ENCODE data around the gene HECTD4.

The HECTD4 gene

DNA sequence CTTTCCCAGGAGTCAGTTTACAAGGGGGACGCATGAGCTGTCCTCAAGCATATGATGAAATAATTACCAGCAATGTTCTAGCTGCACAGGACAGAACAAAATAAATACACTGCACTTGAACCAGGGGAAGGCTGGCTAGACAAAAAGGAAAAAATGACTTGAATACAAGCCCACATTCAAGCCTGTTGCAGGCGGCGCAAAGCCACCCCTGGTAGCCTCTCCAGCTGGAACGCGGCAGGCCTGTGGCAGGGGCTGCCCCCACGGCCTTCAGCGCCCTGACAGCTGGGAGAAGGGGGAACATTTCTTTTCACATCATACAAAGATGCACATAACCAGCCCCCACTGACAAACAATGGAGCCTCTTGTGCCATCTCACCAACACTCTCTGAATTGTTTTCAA is 199.7 kb downstream of the HECTD4 start:
- no peak overlapping the region for H3K4me3 ChIP-seq (ENCODE audit: low read length in 2 of 2)
- no peak overlapping the region for H2AK5ac ChIP-seq (ENCODE audit: low read depth, low read length)
- no peak overlapping the region for H3K4ac ChIP-seq (ENCODE audit: low read length)
- no peak overlapping the region for H3K18ac ChIP-seq (ENCODE audit: low read length)
- H2BK120ac ChIP-seq (ENCODE audit: low read depth, low read length) = no peak overlapping the region
- H3K23ac ChIP-seq (ENCODE audit: low read depth, low read length, poor library complexity) = no peak overlapping the region
- no peak overlapping the region for H4K91ac ChIP-seq (ENCODE audit: low read depth, low read length, poor library complexity)
- no peak overlapping the region for H3K4me2 ChIP-seq (ENCODE audit: insufficient read depth, low read length, poor library complexity, severe bottlenecking)
- no peak overlapping the region for H2BK15ac ChIP-seq (ENCODE audit: low read length)
- H3K9me3 ChIP-seq (replicated peaks in 1 of 2; ENCODE audit: control insufficient read depth in 2 of 2, insufficient read depth in 1 of 2, low read depth in 1 of 2, low read length in 2 of 2) = no peaks in the 10 kb centered on the region
- no CpG with 5 or more reads among the region's 7 CpGs for WGBS, 2 donors (ENCODE audit: extremely low coverage in 2 of 2, insufficient read length in 2 of 2, insufficient replicate concordance in 1 of 2)
- no peak overlapping the region for H3K27ac ChIP-seq (replicated peaks; ENCODE audit: low read length)
- H3K4me1 ChIP-seq (ENCODE audit: control insufficient read depth in 2 of 2, insufficient read depth in 1 of 2, low read depth in 1 of 2, low read length in 2 of 2) = peaks cover 2 to 17% of the 10 kb centered on the region in 2 donors
- H3K36me3 ChIP-seq (replicated peaks in 1 of 2; ENCODE audit: control insufficient read depth in 2 of 2, insufficient read depth in 2 of 2, low read length in 2 of 2) = peaks cover 17 to 70% of the 10 kb centered on the region in 2 donors
- H3K27me3 ChIP-seq (ENCODE audit: control insufficient read depth in 3 of 3, insufficient read depth in 3 of 3, low read depth in 1 of 3, low read length in 3 of 3) = no peaks in the 10 kb centered on the region
- H4K8ac ChIP-seq (ENCODE audit: low read depth, low read length) = no peak overlapping the region
- peak overlapping the region; percentile 37 for H2AFZ ChIP-seq (ENCODE audit: low read length)
- H2BK12ac ChIP-seq (ENCODE audit: low read length) = no peak overlapping the region
- H3K79me1 ChIP-seq (ENCODE audit: low read depth, low read length) = peaks cover 2% of the 10 kb centered on the region
- no peak overlapping the region for H3K9ac ChIP-seq (ENCODE audit: low read depth, low read length, poor library complexity)
- no peak overlapping the region for H3K14ac ChIP-seq (ENCODE audit: low read length)
- H2BK5ac ChIP-seq (ENCODE audit: low read length) = no peak overlapping the region
- DNase-seq (ENCODE audit: low spot score) = no peak

DNA sequence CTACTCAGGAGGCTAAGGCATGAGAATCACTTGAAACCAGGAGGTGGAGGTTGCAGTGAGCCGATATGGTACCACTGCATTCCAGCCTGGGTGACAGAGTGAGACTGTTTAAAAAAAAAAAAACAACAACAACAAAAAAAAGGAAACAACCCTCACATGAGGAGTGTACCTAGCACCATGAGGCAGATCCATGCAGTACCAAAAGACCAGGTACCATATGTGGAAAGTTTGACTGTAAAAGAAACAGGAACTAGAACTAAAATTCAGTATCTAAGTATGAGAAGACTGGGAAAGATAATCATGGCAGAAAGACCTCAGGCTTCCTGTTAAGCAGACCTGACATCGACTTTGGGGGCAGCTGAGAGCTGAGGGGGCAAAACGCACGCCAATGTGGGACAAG is 201.8 kb downstream of the HECTD4 start:
- Histone ChIP-seq H3K4me1 (ENCODE audit: control insufficient read depth in 2 of 2, insufficient read depth in 1 of 2, low read depth in 1 of 2, low read length in 2 of 2) (peaks cover 2 to 17% of the 10 kb centered on the region in 2 donors), H3K23ac (ENCODE audit: low read depth, low read length, poor library complexity) (no peak overlapping the region), H4K91ac (ENCODE audit: low read depth, low read length, poor library complexity) (no peak overlapping the region), H2BK120ac (ENCODE audit: low read depth, low read length) (no peak overlapping the region), H3K4ac (ENCODE audit: low read length) (no peak overlapping the region), H2AK5ac (ENCODE audit: low read depth, low read length) (no peak overlapping the region), H3K4me3 (ENCODE audit: low read length in 2 of 2) (no peak overlapping the region), H3K27ac (replicated peaks; ENCODE audit: low read length) (no peak overlapping the region), H2BK5ac (ENCODE audit: low read length) (no peak overlapping the region), H3K79me1 (ENCODE audit: low read depth, low read length) (peaks cover 2% of the 10 kb centered on the region), H3K14ac (ENCODE audit: low read length) (no peak overlapping the region), H2AFZ (ENCODE audit: low read length) (no peak overlapping the region), H4K8ac (ENCODE audit: low read depth, low read length) (no peak overlapping the region), H3K27me3 (ENCODE audit: control insufficient read depth in 3 of 3, insufficient read depth in 3 of 3, low read depth in 1 of 3, low read length in 3 of 3) (no peaks in the 10 kb centered on the region), H3K18ac (ENCODE audit: low read length) (no peak overlapping the region), H3K9ac (ENCODE audit: low read depth, low read length, poor library complexity) (no peak overlapping the region), H2BK15ac (ENCODE audit: low read length) (no peak overlapping the region), H3K36me3 (replicated peaks in 1 of 2; ENCODE audit: control insufficient read depth in 2 of 2, insufficient read depth in 2 of 2, low read length in 2 of 2) (peaks cover 25 to 78% of the 10 kb centered on the region in 2 donors), H3K9me3 (replicated peaks in 1 of 2; ENCODE audit: control insufficient read depth in 2 of 2, insufficient read depth in 1 of 2, low read depth in 1 of 2, low read length in 2 of 2) (no peaks in the 10 kb centered on the region), H3K4me2 (ENCODE audit: insufficient read depth, low read length, poor library complexity, severe bottlenecking) (no peak overlapping the region), H2BK12ac (ENCODE audit: low read length) (no peak overlapping the region)
- DNase-seq (ENCODE audit: low spot score) = no peak
- no CpG with 5 or more reads among the region's 4 CpGs for WGBS, 2 donors (ENCODE audit: extremely low coverage in 2 of 2, insufficient read length in 2 of 2, insufficient replicate concordance in 1 of 2)

DNA sequence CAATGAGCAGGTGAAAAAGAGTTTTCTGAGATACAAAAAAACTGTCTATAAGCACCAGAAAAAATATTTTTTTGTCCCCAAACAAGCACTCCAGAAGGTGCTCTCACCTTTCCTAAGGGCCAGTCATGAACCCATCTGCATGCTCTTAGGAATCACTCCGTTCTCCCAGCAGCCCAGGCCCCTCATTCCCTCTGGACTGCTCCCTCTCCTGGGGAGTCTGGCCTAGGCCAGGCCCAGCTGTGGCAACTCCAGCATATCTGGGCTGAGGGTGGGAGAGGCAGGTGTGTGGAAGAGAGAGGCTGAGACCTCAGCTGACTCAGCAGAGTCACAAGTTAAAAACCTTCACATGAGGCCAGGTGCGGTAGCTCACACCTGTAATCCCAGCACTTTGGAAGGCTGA is 202.3 kb downstream of the HECTD4 start:
- H3K27ac ChIP-seq (replicated peaks; ENCODE audit: low read length) = no peak overlapping the region
- H2BK12ac ChIP-seq (ENCODE audit: low read length) = no peak overlapping the region
- H4K91ac ChIP-seq (ENCODE audit: low read depth, low read length, poor library complexity) = no peak overlapping the region
- H3K23ac ChIP-seq (ENCODE audit: low read depth, low read length, poor library complexity) = no peak overlapping the region
- H2BK120ac ChIP-seq (ENCODE audit: low read depth, low read length) = no peak overlapping the region
- no peak for DNase-seq (ENCODE audit: low spot score)
- no peak overlapping the region for H2BK15ac ChIP-seq (ENCODE audit: low read length)
- no peak overlapping the region for H3K14ac ChIP-seq (ENCODE audit: low read length)
- no peak overlapping the region for H3K18ac ChIP-seq (ENCODE audit: low read length)
- H3K79me1 ChIP-seq (ENCODE audit: low read depth, low read length) = peaks cover 2% of the 10 kb centered on the region
- H2AK5ac ChIP-seq (ENCODE audit: low read depth, low read length) = no peak overlapping the region
- no peaks in the 10 kb centered on the region for H3K9me3 ChIP-seq (replicated peaks in 1 of 2; ENCODE audit: control insufficient read depth in 2 of 2, insufficient read depth in 1 of 2, low read depth in 1 of 2, low read length in 2 of 2)
- no peak overlapping the region for H2AFZ ChIP-seq (ENCODE audit: low read length)
- no peak overlapping the region for H3K4me2 ChIP-seq (ENCODE audit: insufficient read depth, low read length, poor library complexity, severe bottlenecking)
- no peaks in the 10 kb centered on the region for H3K27me3 ChIP-seq (ENCODE audit: control insufficient read depth in 3 of 3, insufficient read depth in 3 of 3, low read depth in 1 of 3, low read length in 3 of 3)
- peaks cover 2 to 17% of the 10 kb centered on the region in 2 donors for H3K4me1 ChIP-seq (ENCODE audit: control insufficient read depth in 2 of 2, insufficient read depth in 1 of 2, low read depth in 1 of 2, low read length in 2 of 2)
- H2BK5ac ChIP-seq (ENCODE audit: low read length) = no peak overlapping the region
- no CpG with 5 or more reads among the region's 2 CpGs for WGBS, 2 donors (ENCODE audit: extremely low coverage in 2 of 2, insufficient read length in 2 of 2, insufficient replicate concordance in 1 of 2)
- H3K36me3 ChIP-seq (replicated peaks in 1 of 2; ENCODE audit: control insufficient read depth in 2 of 2, insufficient read depth in 2 of 2, low read length in 2 of 2) = peaks cover 27 to 78% of the 10 kb centered on the region in 2 donors
- no peak overlapping the region for H3K9ac ChIP-seq (ENCODE audit: low read depth, low read length, poor library complexity)
- H3K4ac ChIP-seq (ENCODE audit: low read length) = no peak overlapping the region
- H4K8ac ChIP-seq (ENCODE audit: low read depth, low read length) = no peak overlapping the region
- H3K4me3 ChIP-seq (ENCODE audit: low read length in 2 of 2) = no peak overlapping the region

DNA sequence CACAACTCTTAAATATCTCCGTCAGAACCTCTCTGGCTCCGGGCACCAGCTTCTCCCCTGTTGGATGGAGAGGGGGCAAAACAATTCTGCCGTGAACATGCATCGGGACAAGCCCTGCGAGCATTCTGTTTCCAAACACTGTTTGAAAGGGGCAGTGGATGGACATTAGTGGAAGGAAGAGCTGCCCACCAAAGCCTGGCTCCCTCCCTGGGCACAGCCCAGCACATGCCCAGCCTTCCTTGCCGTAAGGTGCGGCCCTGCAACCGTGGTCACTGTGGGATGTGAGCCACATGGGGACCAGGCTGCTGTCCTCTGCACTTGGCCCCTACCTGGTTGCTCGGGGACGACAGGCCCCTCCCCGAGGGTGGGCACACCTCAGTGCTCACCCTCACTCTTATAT is 202.9 kb downstream of the HECTD4 start:
- Histone ChIP-seq H3K27me3 (ENCODE audit: control insufficient read depth in 3 of 3, insufficient read depth in 3 of 3, low read depth in 1 of 3, low read length in 3 of 3) (no peaks in the 10 kb centered on the region), H2BK15ac (ENCODE audit: low read length) (no peak overlapping the region), H3K27ac (replicated peaks; ENCODE audit: low read length) (no peak overlapping the region), H3K14ac (ENCODE audit: low read length) (no peak overlapping the region), H2BK120ac (ENCODE audit: low read depth, low read length) (no peak overlapping the region), H3K9me3 (replicated peaks in 1 of 2; ENCODE audit: control insufficient read depth in 2 of 2, insufficient read depth in 1 of 2, low read depth in 1 of 2, low read length in 2 of 2) (no peaks in the 10 kb centered on the region), H2AK5ac (ENCODE audit: low read depth, low read length) (no peak overlapping the region), H4K91ac (ENCODE audit: low read depth, low read length, poor library complexity) (no peak overlapping the region), H2AFZ (ENCODE audit: low read length) (no peak overlapping the region), H3K4me2 (ENCODE audit: insufficient read depth, low read length, poor library complexity, severe bottlenecking) (no peak overlapping the region), H3K4me1 (ENCODE audit: control insufficient read depth in 2 of 2, insufficient read depth in 1 of 2, low read depth in 1 of 2, low read length in 2 of 2) (peaks cover 2 to 17% of the 10 kb centered on the region in 2 donors), H3K23ac (ENCODE audit: low read depth, low read length, poor library complexity) (no peak overlapping the region), H3K4me3 (ENCODE audit: low read length in 2 of 2) (no peak overlapping the region), H3K36me3 (replicated peaks in 1 of 2; ENCODE audit: control insufficient read depth in 2 of 2, insufficient read depth in 2 of 2, low read length in 2 of 2) (peaks cover 25 to 76% of the 10 kb centered on the region in 2 donors), H3K18ac (ENCODE audit: low read length) (no peak overlapping the region), H3K4ac (ENCODE audit: low read length) (no peak overlapping the region), H3K79me1 (ENCODE audit: low read depth, low read length) (peaks cover 2% of the 10 kb centered on the region), H2BK12ac (ENCODE audit: low read length) (no peak overlapping the region), H4K8ac (ENCODE audit: low read depth, low read length) (no peak overlapping the region), H3K9ac (ENCODE audit: low read depth, low read length, poor library complexity) (no peak overlapping the region), H2BK5ac (ENCODE audit: low read length) (no peak overlapping the region)
- no CpG with 5 or more reads among the region's 11 CpGs for WGBS, 2 donors (ENCODE audit: extremely low coverage in 2 of 2, insufficient read length in 2 of 2, insufficient replicate concordance in 1 of 2)
- no peak for DNase-seq (ENCODE audit: low spot score)

Data from neuronal stem cell (in vitro differentiated cells).